HG02642 (cell line): Measurements from ENCODE around the gene MAN2C1.
"Not testable (repeated sequence)": the region's sequence is repeated elsewhere in the genome, so short reads cannot be mapped to it uniquely, and the experiment has no call there.

Source experiments
- ATAC-seq: cut with Tn5 transposase; IDR thresholded peaks from one replicate; pipeline ENCODE4 v1.9.1; 2021; ENCODE audit warnings: mild to moderate bottlenecking; ENCODE audit not compliant: unreplicated experiment, poor library complexity

MAN2C1 gene

GRCh38 chr15:75348034-75348561 lies 20.3 kb downstream of the MAN2C1 start:
- ATAC-seq, result peak; percentile 13

- peak; percentile 65 for ATAC-seq
These were observed 21.0 kb downstream of the MAN2C1 start for GRCh38 chr15:75347222-75348033.

- no peak for ATAC-seq
These were observed 21.6 kb downstream of the MAN2C1 start, which contains the start of gene NEIL1 for GRCh38 chr15:75346796-75347221. Gene NEIL1 (plus strand): TSS chr15:75347039. CDS start chr15:75348906, 1,867 bp downstream.

GRCh38 chr15:75343953-75344352 lies 24.5 kb downstream of the MAN2C1 start:
- ATAC-seq, result not testable (repeated sequence)

- ATAC-seq, result no peak
These were observed 26.2 kb downstream of the MAN2C1 start for GRCh38 chr15:75342221-75342620.

GRCh38 chr15:75339531-75340240 lies 28.7 kb downstream of the MAN2C1 start:
- ATAC-seq, result no peak

- no peak for ATAC-seq
These were observed 29.7 kb downstream of the MAN2C1 start for GRCh38 chr15:75338661-75339240.

- peak; percentile 76 for ATAC-seq
These were observed 32.6 kb downstream of the MAN2C1 start, which contains the start of gene COMMD4 for GRCh38 chr15:75335705-75336355. Gene COMMD4 (plus strand): TSS chr15:75336063. CDS start chr15:75336090, 27 bp downstream.

- no peak for ATAC-seq
These were observed 33.1 kb downstream of the MAN2C1 start for GRCh38 chr15:75335313-75335704.

GRCh38 chr15:75333654-75334419 lies 34.6 kb downstream of the MAN2C1 start:
- not testable (repeated sequence) for ATAC-seq

GRCh38 chr15:75332093-75332492 lies 36.3 kb downstream of the MAN2C1 start:
- ATAC-seq, result not testable (repeated sequence)

- ATAC-seq, result no peak
These were observed 38.8 kb downstream of the MAN2C1 start for GRCh38 chr15:75329571-75329970.

- no peak for ATAC-seq
These were observed 39.7 kb downstream of the MAN2C1 start for GRCh38 chr15:75328493-75329314.

- no peak for ATAC-seq
These were observed 40.9 kb downstream of the MAN2C1 start for GRCh38 chr15:75327491-75327890.

GRCh38 chr15:75327005-75327404 lies 41.4 kb downstream of the MAN2C1 start:
- ATAC-seq, result no peak

- ATAC-seq, result no peak
These were observed 42.5 kb downstream of the MAN2C1 start for GRCh38 chr15:75325922-75326321.

GRCh38 chr15:75321711-75322110 lies 46.7 kb downstream of the MAN2C1 start:
- ATAC-seq, result no peak

- not testable (repeated sequence) for ATAC-seq
These were observed 49.0 kb downstream of the MAN2C1 start for GRCh38 chr15:75319231-75319897.
